ELR (cell line): ENCODE data around the gene PGC.

ENCODE experiments used
- DNase-seq: peaks from one replicate; pipeline ENCODE4 v3.0.0-alpha.2; 2015; ENCODE audit warnings: low read depth

PGC gene

GRCh38 chr6:41714556-41715273, 32.5 kb downstream of the PGC start:
- no peak for DNase-seq

GRCh38 chr6:41713650-41714291, 33.4 kb downstream of the PGC start:
- DNase-seq: peak; percentile 63

GRCh38 chr6:41713159-41713649, 34.0 kb downstream of the PGC start:
- DNase-seq: peak; percentile 66

- no peak for DNase-seq
These were observed 34.5 kb downstream of the PGC start for GRCh38 chr6:41712651-41713103.

GRCh38 chr6:41711323-41712038, 35.7 kb downstream of the PGC start:
- no peak for DNase-seq

- DNase-seq: no peak
These were observed 37.8 kb downstream of the PGC start for GRCh38 chr6:41709375-41709774.

GRCh38 chr6:41708856-41709255, 38.3 kb downstream of the PGC start:
- DNase-seq: no peak

GRCh38 chr6:41707565-41708200, 39.5 kb downstream of the PGC start:
- no peak for DNase-seq

- DNase-seq: no peak
These were observed 40.2 kb downstream of the PGC start for GRCh38 chr6:41706876-41707564.

GRCh38 chr6:41705996-41706835, 41.0 kb downstream of the PGC start:
- peak; percentile 68 for DNase-seq

- DNase-seq: no peak
These were observed 41.7 kb downstream of the PGC start for GRCh38 chr6:41705311-41705995.

- no peak for DNase-seq
These were observed 42.4 kb downstream of the PGC start for GRCh38 chr6:41704656-41705310.

- DNase-seq: no peak
These were observed 43.2 kb downstream of the PGC start for GRCh38 chr6:41704028-41704427.

- no peak for DNase-seq
These were observed 44.3 kb downstream of the PGC start for GRCh38 chr6:41702771-41703494.

- DNase-seq: no peak
These were observed 45.0 kb downstream of the PGC start for GRCh38 chr6:41702089-41702745.

- DNase-seq: no peak
These were observed 46.5 kb downstream of the PGC start for GRCh38 chr6:41700463-41701347.

GRCh38 chr6:41699063-41699462, 48.1 kb downstream of the PGC start:
- DNase-seq: no peak
